A673 (cell line): ENCODE results near the gene PDE6C.

Experiments
- CTCF ChIP-seq: fragments of 300-800, 200-600 bp; sonication (generic); conservative IDR thresholded peaks from 2 replicates; pipeline ENCODE4 v1.5.1; 2017; ENCODE audit warnings: low read depth, mild to moderate bottlenecking, antibody characterized with exemption, low read length, moderate library complexity, mixed read lengths
- EZH2 ChIP-seq: fragments of 200-600 bp; sonication (generic); IDR thresholded peaks from 2 replicates; pipeline ENCODE4 v1.6.1; 2017; ENCODE audit warnings: borderline replicate concordance, low read depth, mild to moderate bottlenecking, mixed read lengths, antibody characterized with exemption, low read length; ENCODE audit not compliant: poor library complexity, severe bottlenecking

- TF ChIP-seq CTCF (no peak; the same call in 1 of the 2 replicates), EZH2 (no peak)
Measured at GRCh38 chr10:93697207-93697606, 84.9 kb downstream of the PDE6C start.
